HG03060 (cell line): ENCODE data around the gene RPL22L1.
A peak's percentile ranks its signal among the peaks of the same experiment; 100 is the strongest.
"Not testable (repeated sequence)": the region's sequence is repeated elsewhere in the genome, so short reads cannot be mapped to it uniquely, and the experiment has no call there.

ENCODE experiments used
- ATAC-seq: cut with Tn5 transposase; IDR thresholded peaks from one replicate; pipeline ENCODE4 v1.9.1; 2021; ENCODE audit warnings: low read depth, moderate number of reproducible peaks; ENCODE audit not compliant: unreplicated experiment

The RPL22L1 gene

DNA sequence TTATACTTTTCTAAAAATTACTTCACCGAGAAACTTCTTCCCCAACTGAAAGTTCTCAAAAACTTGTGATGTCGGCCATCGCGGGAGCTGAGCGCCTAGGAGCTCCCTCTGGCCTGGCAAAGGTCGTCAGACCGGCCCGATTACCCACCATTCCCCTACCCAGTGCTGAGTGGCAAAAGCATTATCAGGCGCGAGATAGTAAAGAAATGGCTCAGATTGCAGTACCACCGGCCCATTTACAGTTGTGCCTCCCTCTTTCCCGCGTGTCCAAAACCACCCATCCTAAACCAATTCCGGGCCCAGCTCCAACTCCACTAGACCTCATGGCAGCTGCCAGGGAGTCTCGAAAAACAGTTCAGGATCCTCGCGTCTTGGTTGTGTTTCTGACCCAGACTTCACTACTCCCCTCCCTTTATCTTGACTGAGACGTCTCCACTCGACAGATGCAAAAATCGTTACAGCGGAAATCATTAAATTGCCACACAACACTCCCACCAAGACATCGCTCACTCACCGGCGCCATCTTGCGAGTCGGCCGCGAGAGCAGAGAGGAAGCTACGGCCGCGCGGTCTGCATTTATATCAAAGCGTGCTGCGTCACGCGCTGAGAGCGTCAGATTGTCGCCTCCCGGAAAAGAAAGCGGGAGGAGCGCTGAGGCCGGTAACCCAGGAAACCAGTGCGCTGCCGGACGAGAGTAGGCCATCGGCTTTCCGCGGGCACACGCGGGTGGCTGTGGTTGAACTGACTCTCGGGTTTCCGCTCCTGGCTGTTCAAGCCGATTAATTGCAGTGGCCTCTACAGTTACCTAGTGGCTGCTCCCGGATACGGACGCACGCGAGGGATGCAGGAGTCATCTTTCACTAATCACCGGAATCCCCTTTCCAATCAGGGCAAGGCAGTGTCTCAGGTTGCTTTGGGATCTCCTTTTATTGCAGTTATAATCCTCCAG, at the start of gene RPL22L1:
RPL22L1 (minus strand) TSS at position 551 of the 949 bp plus-strand sequence; CDS start at position 523, 28 bp downstream.
- ATAC-seq, result peak; percentile 93

DNA sequence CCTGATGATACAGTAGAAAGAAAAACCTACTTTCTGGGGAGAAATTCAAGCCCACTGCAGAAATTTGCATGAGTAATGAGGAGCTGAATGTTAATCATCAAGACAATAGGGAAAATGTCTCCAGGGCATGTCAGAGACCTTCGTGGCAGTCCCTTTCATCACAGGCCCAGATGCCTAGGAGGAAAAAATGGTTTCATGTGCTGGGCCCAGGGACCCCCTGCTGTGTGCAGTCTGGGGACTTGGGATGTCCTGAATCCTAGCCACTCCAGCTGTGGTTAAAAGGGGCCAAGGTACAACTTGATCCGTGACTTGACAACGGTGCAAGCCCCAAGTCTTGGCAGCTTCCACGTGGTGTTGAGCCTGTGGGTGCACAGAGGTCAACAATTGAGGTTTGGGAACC, 48.7 kb upstream of the RPL22L1 start:
- no peak for ATAC-seq

DNA sequence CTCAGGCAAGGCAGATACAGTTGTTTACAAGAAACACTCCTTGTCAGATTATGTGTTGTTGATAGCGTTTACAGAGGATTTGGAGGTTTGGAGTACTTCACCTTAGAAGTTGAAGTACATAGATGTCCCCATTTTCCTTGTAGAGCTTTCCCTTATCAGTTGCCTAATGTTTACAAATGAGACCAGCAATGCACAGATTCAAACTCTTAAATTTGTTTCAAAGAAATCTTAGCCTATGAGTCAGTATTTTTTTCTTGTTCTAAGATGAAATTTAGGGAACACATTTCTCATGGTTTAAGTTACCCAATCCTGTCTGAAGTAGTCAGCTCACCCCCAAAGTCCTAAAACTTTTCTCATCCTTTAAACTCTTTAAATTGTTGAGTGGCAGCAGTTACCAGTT, 44.7 kb upstream of the RPL22L1 start:
- ATAC-seq, result no peak

DNA sequence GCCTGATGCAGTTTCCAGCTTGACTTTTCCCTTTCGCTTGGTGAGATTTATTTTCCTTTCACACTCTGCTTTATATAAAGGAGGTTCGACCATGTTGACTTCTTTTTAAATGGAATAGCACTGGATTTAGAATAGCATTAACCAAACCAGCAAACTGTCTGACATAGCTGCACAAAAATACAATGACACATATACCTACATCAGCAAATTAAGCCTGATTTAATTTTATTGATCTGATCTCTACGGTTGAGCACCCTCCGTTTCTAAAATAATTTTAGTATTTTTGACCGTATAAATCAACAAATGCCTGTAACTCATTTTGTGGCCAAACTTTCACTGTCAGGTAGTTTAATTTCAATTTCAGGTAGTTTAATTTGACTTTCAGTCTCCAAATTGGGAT, 44.2 kb upstream of the RPL22L1 start:
- ATAC-seq, result no peak

DNA sequence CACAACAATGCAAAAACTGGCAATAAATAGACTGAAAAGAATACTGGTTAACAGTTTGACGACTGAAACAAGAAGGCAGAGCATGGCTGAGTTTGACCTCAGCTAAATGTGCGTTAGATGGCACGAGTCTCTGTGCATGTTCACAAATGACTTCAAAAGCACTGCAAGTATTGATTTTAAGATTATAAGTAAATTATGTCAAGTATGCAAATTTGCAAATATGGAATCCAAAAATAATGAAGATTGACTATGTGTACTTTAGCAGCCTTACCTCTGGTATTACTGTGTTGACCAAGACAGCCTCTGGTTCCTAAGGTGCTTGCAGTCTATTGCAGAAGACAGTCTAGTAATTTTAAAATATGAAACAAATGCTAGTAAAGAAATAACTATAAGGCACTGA, 41.1 kb upstream of the RPL22L1 start:
- ATAC-seq, result no peak

DNA sequence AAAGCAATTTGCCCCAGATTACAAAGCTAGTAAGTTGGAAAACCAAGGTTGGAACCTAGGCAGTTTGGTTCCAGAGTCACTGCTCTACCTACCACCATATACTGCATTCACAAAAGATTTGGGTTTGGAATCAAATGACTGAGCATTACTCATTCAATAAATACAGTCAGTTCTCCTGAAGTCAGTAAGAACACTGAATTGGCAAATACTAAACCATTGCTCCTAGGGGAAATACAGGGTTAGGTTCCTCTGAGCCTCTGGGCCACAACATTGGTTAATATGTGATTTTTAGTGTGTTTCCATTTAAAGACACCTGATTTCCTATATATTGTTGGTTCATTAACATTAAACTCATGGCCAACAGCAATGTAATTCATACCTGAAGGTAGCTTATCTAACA, 40.5 kb upstream of the RPL22L1 start:
- ATAC-seq, result no peak

DNA sequence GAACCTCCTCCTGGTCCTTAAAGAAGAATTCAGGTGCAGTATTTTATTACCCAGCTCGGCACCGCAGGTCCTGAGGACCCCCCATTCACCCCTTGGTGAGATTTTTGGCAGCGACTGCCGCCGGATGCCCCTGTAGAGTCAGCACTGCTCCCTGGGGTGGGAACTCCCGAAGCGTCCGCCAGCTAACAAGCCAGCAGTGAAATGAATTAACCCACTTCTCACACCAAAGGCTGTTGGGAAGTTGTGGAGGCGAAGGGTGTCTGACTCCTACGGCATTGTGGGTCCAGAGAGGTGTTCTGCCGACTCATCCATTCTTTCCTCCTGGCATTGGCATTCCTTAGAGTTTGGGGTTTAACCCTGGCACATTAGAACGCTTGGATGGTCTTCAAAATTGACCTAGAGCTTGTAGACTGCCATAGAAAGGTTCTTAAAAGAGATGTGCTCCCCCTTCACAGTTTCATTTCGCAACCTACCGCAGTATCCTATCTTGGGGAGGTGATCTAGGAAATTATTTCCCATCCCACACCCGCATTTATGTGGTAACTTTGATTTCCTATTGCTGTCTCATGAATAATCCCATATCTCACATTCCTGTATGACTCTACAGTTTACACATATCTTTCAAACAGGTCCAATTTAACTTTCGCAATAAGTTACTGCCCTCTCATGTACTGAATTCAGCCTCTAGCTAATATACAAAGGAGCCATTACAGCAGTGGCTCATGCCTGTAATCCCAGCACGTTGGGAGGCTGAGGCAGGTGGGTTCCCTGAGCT, 39.3 kb upstream of the RPL22L1 start:
- ATAC-seq, result no peak

DNA sequence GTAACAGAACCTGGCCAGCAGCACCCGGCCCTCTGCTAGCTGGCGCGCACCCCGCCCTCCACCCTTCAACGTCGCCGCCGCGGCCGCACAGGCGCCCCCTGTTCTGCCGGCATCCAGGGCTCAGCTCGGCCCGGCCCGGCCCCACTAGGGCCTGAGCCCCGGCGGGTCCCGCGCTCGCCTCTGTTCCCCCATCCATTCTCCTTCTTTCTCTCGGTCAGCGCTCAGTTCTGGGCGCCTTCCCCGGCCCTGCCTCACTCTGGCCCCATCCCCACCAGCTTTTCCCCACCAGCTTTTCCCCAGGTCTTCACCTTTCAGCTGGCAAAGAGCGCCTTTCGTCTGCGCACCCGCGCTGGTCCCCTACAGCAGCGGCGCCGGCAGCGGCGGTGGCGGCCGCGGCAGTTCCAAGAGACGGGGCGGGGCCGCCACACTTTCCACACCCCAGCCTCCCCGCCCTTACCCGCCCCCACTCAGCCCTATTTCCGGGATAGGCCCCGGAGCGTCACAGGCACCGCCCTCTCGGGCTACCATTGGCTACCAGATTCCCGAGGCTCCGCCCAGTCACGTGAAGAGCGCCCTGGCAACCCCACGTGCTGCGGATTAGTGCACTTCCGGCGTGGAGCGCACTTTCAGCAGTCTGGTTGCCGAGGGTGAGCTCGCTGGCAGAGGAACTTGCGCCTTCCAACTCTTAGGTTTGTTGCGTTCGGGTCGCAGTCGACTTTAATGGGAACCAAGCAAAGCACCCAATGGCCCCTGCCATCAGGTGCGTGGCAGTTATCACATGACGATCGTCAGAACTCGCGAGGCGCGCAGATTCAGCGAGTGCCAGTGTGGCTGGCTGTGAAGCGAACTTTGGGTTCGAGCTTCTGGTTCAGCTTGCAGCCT, 38.5 kb upstream of the RPL22L1 start, which contains the start of gene EIF5A2:
EIF5A2 (minus strand) TSS at position 403 of the 882 bp plus-strand sequence. CDS start 831 bp downstream, outside the sequence.
- ATAC-seq, result peak; percentile 54

DNA sequence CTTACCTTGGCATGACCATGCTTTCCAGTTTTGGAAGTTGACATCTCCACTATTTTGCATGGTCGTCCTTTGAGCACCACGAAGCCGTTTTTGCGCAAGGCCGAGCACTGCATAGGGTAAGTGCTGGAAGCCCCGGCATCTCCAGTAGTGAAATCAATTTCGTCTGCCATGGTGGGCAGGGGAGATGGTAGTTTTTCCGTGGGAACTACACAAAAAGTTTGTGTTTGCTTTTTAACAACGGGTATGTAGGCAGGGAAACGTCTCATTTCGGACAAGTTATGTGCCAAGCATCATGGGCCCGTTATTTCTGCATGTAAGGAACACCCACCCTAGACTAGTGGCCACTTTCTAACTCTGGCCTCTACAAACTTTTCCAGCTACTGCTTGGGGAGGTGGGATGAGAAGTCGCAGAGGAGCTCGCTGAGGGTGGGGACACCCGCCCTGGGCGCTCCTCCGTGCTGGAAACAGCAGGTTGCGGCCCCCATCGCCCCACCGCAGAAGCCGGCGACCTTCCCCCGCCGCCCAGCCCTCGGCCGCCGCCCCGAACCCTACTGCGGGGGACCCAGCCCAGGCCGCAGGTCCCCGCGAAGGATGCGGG, 37.7 kb upstream of the RPL22L1 start:
- no peak for ATAC-seq

DNA sequence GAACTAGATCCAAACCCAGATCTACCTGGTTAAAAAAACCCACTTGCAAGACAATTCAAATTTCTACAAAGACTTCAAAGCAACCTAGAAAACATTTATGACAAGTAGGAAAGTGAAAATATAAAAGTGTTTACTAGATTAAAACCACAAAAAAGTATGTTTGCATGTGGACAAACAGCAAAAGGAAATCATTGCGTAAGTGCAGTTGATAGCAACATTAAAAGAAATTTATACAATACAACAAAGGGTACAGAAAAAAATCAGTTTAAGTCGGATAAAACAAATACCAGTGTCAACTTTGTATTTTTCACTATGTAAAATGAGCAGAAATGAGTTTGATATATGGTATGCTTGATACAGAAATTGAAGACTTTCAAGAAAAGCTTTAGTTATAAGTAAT, 35.9 kb upstream of the RPL22L1 start:
- no peak for ATAC-seq

DNA sequence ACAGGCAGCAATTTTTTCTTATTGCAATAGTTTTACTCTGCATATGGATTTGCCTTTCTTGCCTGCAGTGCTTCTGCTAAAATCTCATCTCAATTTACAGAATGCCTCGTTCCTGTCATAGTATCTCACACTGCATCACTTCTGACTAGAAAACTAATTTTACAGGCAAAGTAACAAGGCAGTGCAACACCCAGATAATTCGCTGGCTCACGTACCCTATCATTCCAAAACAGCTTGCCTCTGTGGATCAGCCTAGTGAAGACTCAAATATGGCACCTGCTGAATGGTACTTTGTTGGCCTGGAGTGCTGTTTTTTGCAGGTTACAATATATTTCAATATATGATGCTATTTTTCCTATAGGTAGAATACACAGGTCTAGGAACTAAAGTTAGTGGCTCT, 33.1 kb upstream of the RPL22L1 start:
- ATAC-seq, result no peak

DNA sequence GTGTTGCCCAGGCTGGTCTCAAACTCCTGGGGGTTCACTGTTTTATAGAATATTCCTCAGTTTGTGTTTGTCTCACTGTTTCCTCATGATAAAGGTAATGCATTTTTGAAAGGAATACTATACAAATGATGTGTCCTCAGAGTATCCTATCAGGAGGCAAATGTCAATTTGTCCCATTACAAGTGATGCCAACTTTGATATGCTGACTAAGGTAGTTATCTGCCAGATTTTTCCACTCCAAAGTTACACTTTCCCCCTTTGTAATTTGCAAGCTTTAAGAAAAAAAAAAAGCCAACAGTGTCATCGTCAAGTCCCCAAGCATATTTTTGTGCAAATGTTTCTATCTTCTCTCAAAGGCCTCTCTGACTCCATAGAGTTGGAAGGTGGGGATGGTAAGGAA, 29.5 kb upstream of the RPL22L1 start:
- no peak for ATAC-seq

DNA sequence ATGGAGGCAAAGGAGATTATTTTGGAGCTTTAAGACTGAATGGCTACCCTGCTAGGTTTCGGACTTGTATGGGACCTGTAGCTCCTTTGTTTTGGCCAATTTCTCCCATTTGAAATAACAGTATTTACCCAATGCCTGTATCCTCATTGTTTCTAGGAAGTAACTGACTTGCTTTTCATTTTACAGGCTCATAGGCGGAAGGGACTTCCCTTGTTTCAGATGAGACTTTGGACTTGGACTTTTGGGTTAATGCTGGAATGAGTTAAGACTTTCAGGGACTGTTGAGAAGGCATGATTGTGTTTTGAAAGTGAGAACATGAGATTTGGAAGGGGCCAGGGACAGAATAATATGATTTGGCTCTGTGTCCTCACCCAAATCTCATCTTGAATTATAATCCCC, 28.0 kb upstream of the RPL22L1 start:
- ATAC-seq, result no peak

DNA sequence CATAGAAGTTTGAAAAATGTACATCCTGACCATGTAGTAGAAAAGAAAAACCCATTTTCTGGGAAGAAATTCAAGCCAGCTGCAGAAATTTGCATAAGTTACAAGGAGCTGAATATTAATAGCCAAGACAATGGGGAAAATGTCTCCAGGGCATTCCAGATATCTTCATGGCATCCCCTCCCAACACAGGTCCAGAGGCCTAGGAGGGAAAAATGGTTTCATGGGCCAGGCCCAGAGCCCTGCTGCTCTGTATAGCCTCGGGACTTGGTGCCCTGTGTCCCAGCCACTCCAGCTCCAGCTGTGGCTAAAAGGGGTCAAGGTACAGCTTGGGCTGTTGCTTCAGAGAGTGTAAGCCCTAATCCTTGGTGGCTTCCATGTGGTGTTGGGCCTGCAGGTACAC, 27.2 kb upstream of the RPL22L1 start:
- ATAC-seq, result not testable (repeated sequence)

DNA sequence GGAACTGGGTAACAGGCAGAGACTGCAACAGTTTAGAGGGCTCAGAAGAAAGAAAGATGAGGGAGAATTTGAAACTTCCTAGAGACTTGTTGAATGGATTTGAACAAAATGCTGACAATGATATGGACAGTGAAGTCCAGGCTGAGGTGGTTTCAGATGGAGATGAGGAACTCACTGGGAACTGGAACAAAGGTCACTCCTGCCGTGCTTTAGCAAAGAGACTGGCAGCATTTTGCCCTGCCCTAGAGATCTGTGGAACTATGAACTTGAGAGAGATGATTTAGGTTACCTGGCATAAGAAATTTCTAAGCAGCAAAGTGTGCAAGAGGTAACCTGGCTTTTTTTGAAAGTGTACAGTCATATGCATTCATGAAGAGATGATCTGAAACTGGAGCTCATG, 26.8 kb upstream of the RPL22L1 start:
- ATAC-seq, result no peak

DNA sequence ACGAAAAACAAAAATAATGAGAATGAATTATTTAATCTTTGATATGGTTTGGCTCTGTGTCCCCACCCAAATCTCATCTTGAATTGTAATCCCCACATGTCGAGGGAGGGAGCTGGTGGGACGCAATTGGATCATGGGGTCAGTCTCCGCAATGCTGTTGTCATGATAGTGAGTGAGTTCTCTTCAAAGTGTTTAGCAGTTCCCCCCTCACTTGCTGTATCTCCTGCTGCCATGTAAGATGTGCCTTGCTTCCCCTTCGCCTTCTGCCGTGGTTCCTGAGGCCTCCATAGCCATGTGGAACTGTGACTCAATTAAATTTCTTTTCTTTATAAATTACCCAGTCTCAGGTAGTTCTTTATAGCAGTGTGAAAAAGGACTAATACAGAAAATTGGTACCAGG, 26.3 kb upstream of the RPL22L1 start:
- ATAC-seq, result not testable (repeated sequence)

DNA sequence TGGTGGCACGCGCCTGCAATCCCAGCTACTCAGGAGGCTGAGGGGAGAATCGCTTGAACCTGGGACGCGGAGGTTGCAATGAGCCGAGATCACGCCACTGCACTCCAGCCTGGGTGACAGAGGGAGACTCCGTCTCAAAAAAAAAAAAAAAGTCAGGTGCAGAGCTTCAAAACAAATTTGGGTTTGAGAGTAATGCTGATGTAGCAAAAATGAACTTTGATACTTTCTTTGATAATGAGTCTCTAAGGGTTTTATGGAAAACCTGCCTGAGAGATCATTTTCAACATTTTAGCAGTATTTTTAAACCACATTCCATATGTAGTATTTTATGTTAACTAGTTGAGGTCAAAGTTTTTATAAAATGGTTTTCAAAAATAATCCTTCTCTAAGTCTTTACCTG, 23.9 kb upstream of the RPL22L1 start:
- ATAC-seq, result no peak

DNA sequence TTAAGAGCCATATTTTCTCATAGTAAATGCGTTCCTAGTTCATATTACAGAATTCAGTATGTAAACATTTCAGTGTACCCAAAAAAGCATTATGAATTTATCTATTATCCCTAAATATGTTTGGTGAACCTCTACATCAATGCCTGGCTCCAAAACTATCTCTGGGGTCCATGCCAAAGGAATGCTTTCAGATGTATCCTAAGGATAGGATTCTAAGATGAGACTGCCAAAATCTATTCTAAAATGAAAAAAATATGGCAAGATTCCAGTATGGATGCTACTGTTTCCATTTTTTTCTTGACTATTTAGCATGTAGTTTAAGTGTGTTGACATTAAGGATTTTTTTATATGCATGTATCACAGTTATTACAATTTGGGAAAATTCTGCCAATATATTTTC, 19.6 kb upstream of the RPL22L1 start:
- ATAC-seq, result no peak

DNA sequence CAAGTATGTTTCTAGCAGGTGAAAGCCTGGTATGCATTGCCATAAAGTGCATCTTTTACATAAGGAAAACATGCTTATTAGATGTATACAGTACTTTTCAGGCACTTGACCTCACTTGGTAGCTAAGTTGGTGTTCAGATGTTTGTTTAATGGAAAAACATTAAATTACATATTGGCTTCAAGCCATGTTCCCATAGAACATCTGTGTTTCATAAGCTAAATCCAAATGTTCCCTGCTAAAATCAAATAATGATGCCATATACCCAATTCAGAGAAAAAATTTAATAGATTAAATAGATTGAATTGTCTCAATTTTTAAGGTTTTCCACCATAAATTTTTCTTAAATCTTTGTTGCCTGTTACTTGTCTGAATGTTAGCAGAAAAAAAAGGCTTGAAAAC, 19.1 kb upstream of the RPL22L1 start:
- no peak for ATAC-seq
